IPS-18a (cell line): ENCODE results near the gene PTPN1.

Experiments
- H3K27ac ChIP-seq: one replicate; pipeline ENCODE4 v1.5.1; 2013; ENCODE audit warnings: low read length
- H3K27me3 ChIP-seq: one replicate; pipeline ENCODE4 v1.6.1; 2013; ENCODE audit warnings: mild to moderate bottlenecking, low read length; ENCODE audit not compliant: control insufficient read depth, insufficient read depth
- H3K36me3 ChIP-seq: one replicate; pipeline ENCODE4 v1.6.1; 2013; ENCODE audit warnings: low read depth, low read length; ENCODE audit not compliant: control insufficient read depth
- H3K4me1 ChIP-seq: one replicate; pipeline ENCODE4 v1.6.1; 2013; ENCODE audit warnings: low read depth, low read length; ENCODE audit not compliant: control insufficient read depth
- H3K4me3 ChIP-seq: one replicate; pipeline ENCODE4 v1.5.1; 2013; ENCODE audit warnings: low read length
- H3K9ac ChIP-seq: one replicate; pipeline ENCODE4 v1.6.1; 2013; ENCODE audit warnings: mild to moderate bottlenecking, low read length, moderate library complexity
- H3K9me3 ChIP-seq: one replicate; pipeline ENCODE4 v1.6.1; 2013; ENCODE audit warnings: low read depth, low read length; ENCODE audit not compliant: control insufficient read depth

PTPN1 gene

GRCh38 chr20:50621068-50621665, 111.0 kb downstream of the PTPN1 start:
- Histone ChIP-seq H3K9me3 (no peaks in the 10 kb centered on the region), H3K36me3 (no peaks in the 10 kb centered on the region), H3K4me3 (no peak overlapping the region), H3K27me3 (no peaks in the 10 kb centered on the region), H3K9ac (no peak overlapping the region), H3K4me1 (no peaks in the 10 kb centered on the region), H3K27ac (no peak overlapping the region)

DNA sequence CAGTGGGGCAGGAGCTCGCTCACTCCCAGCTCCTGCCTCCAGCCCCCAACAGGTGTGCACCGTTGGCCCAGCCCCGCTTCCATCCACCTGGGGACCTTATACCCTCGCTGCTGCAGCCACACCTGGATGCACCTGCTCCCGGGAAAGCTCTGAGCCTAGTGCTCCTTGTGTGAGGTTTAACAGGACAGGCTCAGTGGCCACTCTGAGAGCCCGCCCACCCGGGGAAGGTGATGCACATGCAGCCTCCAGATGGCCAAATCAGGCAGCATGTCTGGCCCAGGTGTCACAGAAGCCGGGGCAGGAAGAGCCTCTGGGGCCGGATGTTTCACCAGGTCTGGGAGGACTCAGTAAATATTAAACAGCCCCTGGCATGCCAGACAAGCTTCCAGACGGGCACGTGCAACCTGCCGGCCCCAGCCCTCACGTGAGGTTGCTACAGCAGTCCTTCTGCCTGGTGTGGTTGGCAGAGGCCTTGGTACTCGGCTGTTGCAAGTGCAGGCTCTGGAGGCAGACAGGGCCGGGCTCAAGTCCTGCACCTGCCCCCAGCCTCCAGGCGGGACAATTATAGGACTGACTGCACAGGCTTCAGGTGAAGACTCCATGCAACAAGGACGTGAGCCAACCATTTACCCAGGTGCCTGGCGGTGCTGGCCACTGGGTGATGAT, 114.3 kb downstream of the PTPN1 start:
- no peaks in the 10 kb centered on the region for H3K36me3 ChIP-seq
- no peaks in the 10 kb centered on the region for H3K27me3 ChIP-seq
- no peak overlapping the region for H3K27ac ChIP-seq
- no peak overlapping the region for H3K9ac ChIP-seq
- no peaks in the 10 kb centered on the region for H3K4me1 ChIP-seq
- H3K9me3 ChIP-seq: no peaks in the 10 kb centered on the region
- no peak overlapping the region for H3K4me3 ChIP-seq

GRCh38 chr20:50625986-50626677, 115.9 kb downstream of the PTPN1 start:
- Histone ChIP-seq H3K9me3 (no peaks in the 10 kb centered on the region), H3K36me3 (no peaks in the 10 kb centered on the region), H3K4me3 (no peak overlapping the region), H3K9ac (no peak overlapping the region), H3K4me1 (no peaks in the 10 kb centered on the region), H3K27me3 (no peaks in the 10 kb centered on the region), H3K27ac (no peak overlapping the region)

GRCh38 chr20:50627747-50628146, 117.6 kb downstream of the PTPN1 start:
- Histone ChIP-seq H3K36me3 (no peaks in the 10 kb centered on the region), H3K4me3 (no peak overlapping the region), H3K4me1 (no peaks in the 10 kb centered on the region), H3K9ac (no peak overlapping the region), H3K27me3 (no peaks in the 10 kb centered on the region), H3K9me3 (no peaks in the 10 kb centered on the region), H3K27ac (no peak overlapping the region)

DNA sequence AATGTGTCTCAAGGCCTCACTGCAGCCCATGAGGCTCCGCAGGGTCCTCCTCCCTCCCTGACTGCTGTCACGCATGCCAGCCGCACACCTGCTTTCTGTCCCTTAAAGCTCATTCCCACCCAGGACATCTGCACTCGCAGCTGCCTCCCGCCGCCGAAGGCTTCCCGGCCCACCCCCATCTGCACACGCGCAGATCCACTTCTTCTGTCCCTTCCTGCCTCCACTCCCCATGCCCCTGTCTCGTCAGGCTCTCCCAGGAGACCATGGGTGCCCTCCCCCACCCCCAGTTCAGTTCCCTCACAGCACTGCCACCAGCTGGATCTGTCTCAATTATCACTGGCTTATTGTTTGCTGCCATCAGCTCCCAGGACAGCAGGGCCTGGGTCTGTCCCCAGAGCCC, 118.1 kb downstream of the PTPN1 start:
- no peaks in the 10 kb centered on the region for H3K4me1 ChIP-seq
- H3K27ac ChIP-seq: no peak overlapping the region
- no peaks in the 10 kb centered on the region for H3K36me3 ChIP-seq
- H3K27me3 ChIP-seq: no peaks in the 10 kb centered on the region
- no peaks in the 10 kb centered on the region for H3K9me3 ChIP-seq
- H3K9ac ChIP-seq: no peak overlapping the region
- H3K4me3 ChIP-seq: no peak overlapping the region

DNA sequence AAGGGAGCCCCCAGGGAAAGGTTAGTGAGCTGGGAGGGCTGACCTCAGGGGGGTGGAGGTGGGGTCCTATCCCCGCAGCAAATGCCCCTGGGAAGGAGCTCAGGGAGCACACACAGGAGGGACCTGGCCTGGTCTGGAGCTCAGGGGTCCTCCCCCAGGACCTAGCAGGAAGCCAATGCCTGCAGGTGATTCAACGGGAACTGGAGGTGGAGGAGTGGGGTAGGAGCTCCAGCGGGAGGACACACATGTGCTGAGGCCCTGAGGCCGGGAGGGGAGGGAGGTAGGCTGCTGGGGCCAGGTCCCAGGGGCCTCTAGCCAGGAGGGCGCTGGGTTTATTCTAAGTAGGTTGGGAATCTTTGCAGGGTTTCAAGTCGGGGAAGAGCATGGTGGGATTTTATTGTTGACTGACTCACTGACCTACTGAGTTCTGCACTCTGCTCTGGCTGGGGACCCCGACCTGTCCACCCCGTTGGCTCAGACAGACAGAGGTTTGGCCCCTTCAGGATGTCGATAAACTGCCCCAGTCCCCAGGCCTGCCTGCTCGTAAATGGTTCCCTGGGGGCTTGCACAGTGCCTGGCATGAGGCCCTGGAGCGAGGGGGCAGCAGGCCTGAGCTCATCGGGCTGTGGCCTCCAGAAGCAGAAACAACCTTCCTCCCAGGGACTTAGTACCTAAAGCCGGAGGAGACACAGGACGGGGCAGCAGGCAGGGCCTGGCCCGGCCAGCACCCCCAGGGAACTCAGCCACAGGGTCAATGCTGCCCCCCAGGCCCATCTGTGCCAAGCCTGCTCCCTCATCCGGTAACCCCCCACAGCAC, 118.9 kb downstream of the PTPN1 start:
- Histone ChIP-seq H3K36me3 (no peaks in the 10 kb centered on the region), H3K27me3 (no peaks in the 10 kb centered on the region), H3K9ac (no peak overlapping the region), H3K9me3 (no peaks in the 10 kb centered on the region), H3K27ac (no peak overlapping the region), H3K4me1 (no peaks in the 10 kb centered on the region), H3K4me3 (no peak overlapping the region)

- Histone ChIP-seq H3K36me3 (no peaks in the 10 kb centered on the region), H3K9ac (no peak overlapping the region), H3K9me3 (no peaks in the 10 kb centered on the region), H3K4me3 (no peak overlapping the region), H3K27ac (no peak overlapping the region), H3K4me1 (no peaks in the 10 kb centered on the region), H3K27me3 (no peaks in the 10 kb centered on the region)
These were observed 119.5 kb downstream of the PTPN1 start for GRCh38 chr20:50629670-50630045.

- Histone ChIP-seq H3K4me1 (no peaks in the 10 kb centered on the region), H3K9me3 (no peaks in the 10 kb centered on the region), H3K27me3 (no peaks in the 10 kb centered on the region), H3K36me3 (no peaks in the 10 kb centered on the region), H3K4me3 (no peak overlapping the region), H3K27ac (no peak overlapping the region), H3K9ac (no peak overlapping the region)
These were observed 120.5 kb downstream of the PTPN1 start for GRCh38 chr20:50630578-50631263.

DNA sequence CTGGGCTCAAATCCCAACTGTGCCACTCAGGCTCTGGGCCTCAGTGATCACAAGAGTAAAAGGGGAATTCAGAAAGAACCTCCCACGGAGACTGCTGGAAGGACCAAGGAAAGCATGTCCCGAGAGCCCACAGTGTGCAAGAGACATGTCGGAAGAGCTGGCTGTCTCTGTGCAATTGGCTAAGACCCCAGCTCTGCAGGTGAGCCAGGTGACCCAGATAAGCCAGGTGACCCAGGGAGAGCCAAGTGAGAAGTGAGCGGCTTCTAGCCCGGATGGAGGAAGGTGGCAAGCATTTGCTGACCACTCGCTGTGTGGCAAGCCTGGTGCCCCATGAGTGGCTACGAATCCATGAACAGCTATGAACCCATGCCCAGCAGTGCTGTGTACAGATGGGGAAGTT, 122.1 kb downstream of the PTPN1 start:
- Histone ChIP-seq H3K27ac (no peak overlapping the region), H3K9ac (no peak overlapping the region), H3K4me1 (peaks cover 13% of the 10 kb centered on the region), H3K36me3 (no peaks in the 10 kb centered on the region), H3K9me3 (no peaks in the 10 kb centered on the region), H3K27me3 (no peaks in the 10 kb centered on the region), H3K4me3 (no peak overlapping the region)

- Histone ChIP-seq H3K27me3 (no peaks in the 10 kb centered on the region), H3K4me1 (peaks cover 14% of the 10 kb centered on the region), H3K27ac (no peak overlapping the region), H3K9ac (no peak overlapping the region), H3K4me3 (no peak overlapping the region), H3K9me3 (no peaks in the 10 kb centered on the region), H3K36me3 (no peaks in the 10 kb centered on the region)
These were observed 122.5 kb downstream of the PTPN1 start for GRCh38 chr20:50632701-50633100.

DNA sequence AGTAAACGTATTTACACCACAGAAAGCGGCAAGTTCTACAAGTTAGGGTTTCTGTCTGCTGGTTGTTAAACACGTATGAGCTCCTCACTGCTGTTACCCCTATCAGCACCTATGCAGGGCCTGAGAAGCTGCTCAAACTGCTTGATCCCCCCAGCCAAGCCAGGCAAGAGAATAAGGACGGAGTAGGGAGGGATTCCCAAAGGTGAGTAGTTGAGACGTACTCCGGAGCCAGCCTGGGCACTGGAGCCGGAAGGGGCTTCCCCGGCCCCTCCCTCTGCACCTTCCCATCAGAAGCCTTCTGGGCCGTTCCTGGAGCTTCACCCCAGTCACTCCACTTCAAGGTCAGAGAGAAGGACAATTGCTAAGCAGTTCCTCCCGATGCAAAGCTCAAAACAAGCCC, 123.2 kb downstream of the PTPN1 start:
- Histone ChIP-seq H3K27ac (no peak overlapping the region), H3K9me3 (no peaks in the 10 kb centered on the region), H3K27me3 (no peaks in the 10 kb centered on the region), H3K4me3 (no peak overlapping the region), H3K9ac (no peak overlapping the region), H3K36me3 (no peaks in the 10 kb centered on the region), H3K4me1 (peaks cover 16% of the 10 kb centered on the region)
